Neural cell (in vitro differentiated cells): ENCODE data around the gene NRP2. TPM values are rescaled to one million over a fixed set of nuclear protein-coding genes. Genes with fewer than 3 reads are reported as not detected.

Experiments used
- H2AFZ ChIP-seq: fragments of 200-600, 300-800 bp; sonication (generic), shearing (Covaris generic); 2 replicates; pipeline ENCODE4 v1.6.0; 2014; ENCODE audit warnings: low read depth, mild to moderate bottlenecking, antibody characterized with exemption, low read length, moderate library complexity
- H3F3A ChIP-seq: fragments of 200-600 bp; shearing (Covaris generic); 2 replicates; pipeline ENCODE4 v1.6.1; 2016; ENCODE audit warnings: mild to moderate bottlenecking, moderate library complexity, mixed read lengths, antibody characterized with exemption, low read length; ENCODE audit not compliant: insufficient read depth, poor library complexity, severe bottlenecking
- H3K27ac ChIP-seq: fragments of 200-600, 300-800 bp; sonication (generic), shearing (Covaris generic); 2 replicates; pipeline ENCODE4 v1.5.1; 2014; ENCODE audit warnings: mild to moderate bottlenecking, low read length, moderate library complexity
- H3K27me3 ChIP-seq: fragments of 300-800, 200-600 bp; sonication (generic), shearing (Covaris generic); 2 replicates; pipeline ENCODE4 v1.6.0; 2014; ENCODE audit warnings: mild to moderate bottlenecking, low read depth, low read length, moderate library complexity; ENCODE audit not compliant: insufficient read depth
- H3K36me3 ChIP-seq: fragments of 300-800, 200-600 bp; sonication (generic), shearing (Covaris generic); 2 replicates; pipeline ENCODE4 v1.5.1; 2014; ENCODE audit warnings: mild to moderate bottlenecking, antibody characterized with exemption, low read length, moderate library complexity; ENCODE audit not compliant: insufficient read depth
- H3K4me2 ChIP-seq: fragments of 300-800, 200-600 bp; sonication (generic), shearing (Covaris generic); 2 replicates; pipeline ENCODE4 v1.6.0; 2014; ENCODE audit warnings: mild to moderate bottlenecking, low read length
- H3K4me3 ChIP-seq: fragments of 300-800, 200-600 bp; sonication (generic), shearing (Covaris generic); 2 replicates; pipeline ENCODE4 v1.5.1; 2014; ENCODE audit warnings: mild to moderate bottlenecking, low read length, moderate library complexity
- H3K79me2 ChIP-seq: fragments of 200-600 bp; shearing (Covaris generic); replicated peaks from 2 replicates; pipeline ENCODE4 v1.6.0; 2014; ENCODE audit warnings: mild to moderate bottlenecking, low read length, moderate library complexity; ENCODE audit not compliant: insufficient read depth
- H3K9ac ChIP-seq: fragments of 300-800, 200-600 bp; sonication (generic), shearing (Covaris generic); 2 replicates; pipeline ENCODE4 v1.6.1; 2016; ENCODE audit warnings: mild to moderate bottlenecking, low read length, mixed read lengths
- H3K9me2 ChIP-seq: fragments of 200-600 bp; shearing (Covaris generic); 2 replicates; pipeline ENCODE4 v1.6.1; 2016; ENCODE audit warnings: mild to moderate bottlenecking, low read length, mixed read lengths; ENCODE audit not compliant: insufficient read depth
- H3K9me3 ChIP-seq: fragments of 200-600, 300-800 bp; sonication (generic), shearing (Covaris generic); 2 replicates; pipeline ENCODE4 v1.6.1; 2016; ENCODE audit warnings: mild to moderate bottlenecking, mixed run types, low read length, moderate library complexity, mixed read lengths
- H4K20me1 ChIP-seq: fragments of 200-600 bp; shearing (Covaris generic); 2 replicates; pipeline ENCODE4 v1.6.1; 2016; ENCODE audit warnings: mild to moderate bottlenecking, mixed run types; ENCODE audit not compliant: insufficient read depth
- EP300 ChIP-seq: fragments of 450-650 bp; conservative IDR thresholded peaks from 2 replicates; pipeline ENCODE4 v1.6.1; 2014; ENCODE audit warnings: antibody characterized with exemption, mild to moderate bottlenecking, moderate library complexity; ENCODE audit not compliant: poor library complexity, severe bottlenecking
- EZH2 ChIP-seq: fragments of 200-600, 300-800 bp; shearing (Covaris generic), sonication (generic); IDR thresholded peaks from 2 replicates; pipeline ENCODE4 v1.6.1; 2014; ENCODE audit warnings: antibody characterized with exemption, low read length, borderline replicate concordance, mild to moderate bottlenecking; ENCODE audit not compliant: insufficient read depth, poor library complexity, severe bottlenecking
- MXI1 ChIP-seq: fragments of 450-650 bp; conservative IDR thresholded peaks from 2 replicates; pipeline ENCODE4 v1.6.1; 2014; ENCODE audit warnings: antibody characterized with exemption, mild to moderate bottlenecking; ENCODE audit not compliant: poor library complexity, severe bottlenecking
- POLR2AphosphoS5 ChIP-seq: IDR thresholded peaks from 2 replicates; pipeline ENCODE4 v1.6.1; 2012
- RAD21 ChIP-seq: fragments of 450-650 bp; conservative IDR thresholded peaks from 2 replicates; pipeline ENCODE4 v1.6.1; 2014; ENCODE audit warnings: antibody characterized with exemption, mild to moderate bottlenecking, moderate library complexity
- SMC3 ChIP-seq: fragments of 450-650 bp; conservative IDR thresholded peaks from 2 replicates; pipeline ENCODE4 v1.6.1; 2014; ENCODE audit warnings: antibody characterized with exemption, mild to moderate bottlenecking, moderate library complexity; ENCODE audit not compliant: poor library complexity
- TAF1 ChIP-seq: IDR thresholded peaks from 2 replicates; pipeline ENCODE4 v1.6.1; 2012; ENCODE audit warnings: low read depth
- polyA plus RNA-seq: library from polyadenylated mRNA; depleted of rRNA; stranded (reverse); fragments of >200 nt; gene quantifications from 2 replicates; pipeline ENCODE4 v1.2.3, GENCODE V29; 2014
- TF ChIP-seq, protein P1 (sequence below): fragments of 450-650 bp; IDR thresholded peaks from 2 replicates; pipeline ENCODE4 v1.5.1; 2014; ENCODE audit warnings: antibody characterized with exemption, mild to moderate bottlenecking, moderate library complexity; ENCODE audit not compliant: poor library complexity, severe bottlenecking
- TF ChIP-seq, protein P2 (sequence below): IDR thresholded peaks from 2 replicates; pipeline ENCODE4 v1.6.1; 2012; ENCODE audit warnings: borderline replicate concordance

The NRP2 gene
- polyA plus RNA-seq, 1 donor from 2014 or later: 30.2 TPM

DNA sequence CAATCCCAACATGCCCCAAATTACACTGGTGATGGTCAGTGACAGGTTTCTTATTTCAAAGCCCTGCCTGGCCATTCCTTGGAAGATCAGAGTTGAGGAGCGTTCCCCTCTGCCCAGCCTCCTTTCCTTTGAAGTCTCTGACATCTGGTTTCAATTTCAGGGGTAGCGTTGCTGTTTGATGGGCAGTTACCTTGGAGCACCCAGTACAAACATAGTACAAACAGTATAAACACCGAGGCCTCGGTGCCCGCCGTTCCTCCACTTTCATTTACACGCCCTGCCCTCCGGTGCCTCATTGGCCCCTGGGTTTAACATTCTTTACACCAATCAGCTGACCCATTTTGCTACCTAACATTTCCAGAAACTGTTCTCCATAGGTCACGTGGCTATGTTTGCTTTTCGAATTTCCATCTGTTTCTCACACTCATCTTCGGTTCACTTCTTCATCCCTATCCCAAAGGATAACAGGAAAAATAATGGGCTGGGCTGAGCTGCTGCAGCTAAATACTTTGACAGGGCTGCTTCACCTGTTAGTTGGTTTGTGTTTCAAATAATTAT, 65.6 kb downstream of the NRP2 start:
- Histone ChIP-seq H2AFZ (no peak overlapping the region), H3K9me2 (no peaks in the 10 kb centered on the region), H4K20me1 (no peaks in the 10 kb centered on the region), H3F3A (no peaks in the 10 kb centered on the region), H3K9ac (no peak overlapping the region), H3K9me3 (no peaks in the 10 kb centered on the region), H3K36me3 (peaks cover 6% of the 10 kb centered on the region), H3K4me2 (no peak overlapping the region), H3K27ac (no peak overlapping the region), H3K27me3 (no peaks in the 10 kb centered on the region), H3K79me2 (no peaks in the 10 kb centered on the region), H3K4me3 (no peak overlapping the region)
- TF ChIP-seq EP300 (no peak), RAD21 (no peak), EZH2 (no peak), MXI1 (no peak), TAF1 (no peak)
- TF ChIP-seq, protein P1, sequence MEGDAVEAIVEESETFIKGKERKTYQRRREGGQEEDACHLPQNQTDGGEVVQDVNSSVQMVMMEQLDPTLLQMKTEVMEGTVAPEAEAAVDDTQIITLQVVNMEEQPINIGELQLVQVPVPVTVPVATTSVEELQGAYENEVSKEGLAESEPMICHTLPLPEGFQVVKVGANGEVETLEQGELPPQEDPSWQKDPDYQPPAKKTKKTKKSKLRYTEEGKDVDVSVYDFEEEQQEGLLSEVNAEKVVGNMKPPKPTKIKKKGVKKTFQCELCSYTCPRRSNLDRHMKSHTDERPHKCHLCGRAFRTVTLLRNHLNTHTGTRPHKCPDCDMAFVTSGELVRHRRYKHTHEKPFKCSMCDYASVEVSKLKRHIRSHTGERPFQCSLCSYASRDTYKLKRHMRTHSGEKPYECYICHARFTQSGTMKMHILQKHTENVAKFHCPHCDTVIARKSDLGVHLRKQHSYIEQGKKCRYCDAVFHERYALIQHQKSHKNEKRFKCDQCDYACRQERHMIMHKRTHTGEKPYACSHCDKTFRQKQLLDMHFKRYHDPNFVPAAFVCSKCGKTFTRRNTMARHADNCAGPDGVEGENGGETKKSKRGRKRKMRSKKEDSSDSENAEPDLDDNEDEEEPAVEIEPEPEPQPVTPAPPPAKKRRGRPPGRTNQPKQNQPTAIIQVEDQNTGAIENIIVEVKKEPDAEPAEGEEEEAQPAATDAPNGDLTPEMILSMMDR: no peak
- TF ChIP-seq, protein P2, sequence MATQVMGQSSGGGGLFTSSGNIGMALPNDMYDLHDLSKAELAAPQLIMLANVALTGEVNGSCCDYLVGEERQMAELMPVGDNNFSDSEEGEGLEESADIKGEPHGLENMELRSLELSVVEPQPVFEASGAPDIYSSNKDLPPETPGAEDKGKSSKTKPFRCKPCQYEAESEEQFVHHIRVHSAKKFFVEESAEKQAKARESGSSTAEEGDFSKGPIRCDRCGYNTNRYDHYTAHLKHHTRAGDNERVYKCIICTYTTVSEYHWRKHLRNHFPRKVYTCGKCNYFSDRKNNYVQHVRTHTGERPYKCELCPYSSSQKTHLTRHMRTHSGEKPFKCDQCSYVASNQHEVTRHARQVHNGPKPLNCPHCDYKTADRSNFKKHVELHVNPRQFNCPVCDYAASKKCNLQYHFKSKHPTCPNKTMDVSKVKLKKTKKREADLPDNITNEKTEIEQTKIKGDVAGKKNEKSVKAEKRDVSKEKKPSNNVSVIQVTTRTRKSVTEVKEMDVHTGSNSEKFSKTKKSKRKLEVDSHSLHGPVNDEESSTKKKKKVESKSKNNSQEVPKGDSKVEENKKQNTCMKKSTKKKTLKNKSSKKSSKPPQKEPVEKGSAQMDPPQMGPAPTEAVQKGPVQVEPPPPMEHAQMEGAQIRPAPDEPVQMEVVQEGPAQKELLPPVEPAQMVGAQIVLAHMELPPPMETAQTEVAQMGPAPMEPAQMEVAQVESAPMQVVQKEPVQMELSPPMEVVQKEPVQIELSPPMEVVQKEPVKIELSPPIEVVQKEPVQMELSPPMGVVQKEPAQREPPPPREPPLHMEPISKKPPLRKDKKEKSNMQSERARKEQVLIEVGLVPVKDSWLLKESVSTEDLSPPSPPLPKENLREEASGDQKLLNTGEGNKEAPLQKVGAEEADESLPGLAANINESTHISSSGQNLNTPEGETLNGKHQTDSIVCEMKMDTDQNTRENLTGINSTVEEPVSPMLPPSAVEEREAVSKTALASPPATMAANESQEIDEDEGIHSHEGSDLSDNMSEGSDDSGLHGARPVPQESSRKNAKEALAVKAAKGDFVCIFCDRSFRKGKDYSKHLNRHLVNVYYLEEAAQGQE: no peak

DNA sequence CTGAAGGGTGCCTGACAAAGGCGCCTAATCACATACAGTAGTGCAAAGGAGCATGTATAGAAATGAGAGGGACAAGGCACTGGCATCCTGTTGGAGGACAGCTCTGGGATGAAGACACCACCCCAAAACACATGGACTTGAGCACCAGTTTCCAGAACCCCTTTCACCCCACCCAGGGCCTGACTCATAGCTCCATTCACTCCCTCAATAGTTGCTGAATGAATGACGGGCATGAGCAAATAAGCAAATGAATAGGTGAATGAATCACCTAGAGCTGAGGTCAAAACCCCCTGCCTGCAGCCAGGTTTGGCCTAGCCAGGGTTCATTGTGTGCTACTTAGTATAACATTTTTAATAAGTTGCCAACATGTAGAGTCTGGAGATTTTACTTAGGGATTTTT, 66.3 kb downstream of the NRP2 start:
- no peaks in the 10 kb centered on the region for H3F3A ChIP-seq
- H2AFZ ChIP-seq: no peak overlapping the region
- H3K9me3 ChIP-seq: no peaks in the 10 kb centered on the region
- H3K4me2 ChIP-seq: no peak overlapping the region
- no peaks in the 10 kb centered on the region for H3K36me3 ChIP-seq
- no peaks in the 10 kb centered on the region for H3K9me2 ChIP-seq
- H3K27ac ChIP-seq: no peak overlapping the region
- no peaks in the 10 kb centered on the region for H3K27me3 ChIP-seq
- no peak overlapping the region for H3K4me3 ChIP-seq
- TF ChIP-seq, protein P2: no peak
- no peak for TF ChIP-seq SMC3
- TF ChIP-seq EP300: no peak
- no peak for TF ChIP-seq TAF1
- TF ChIP-seq RAD21: no peak
- no peak for TF ChIP-seq POLR2AphosphoS5
- no peak for TF ChIP-seq MXI1
- TF ChIP-seq, protein P1: no peak
- no peak for TF ChIP-seq EZH2
- no peaks in the 10 kb centered on the region for H3K79me2 ChIP-seq
- no peaks in the 10 kb centered on the region for H4K20me1 ChIP-seq
- no peak overlapping the region for H3K9ac ChIP-seq
